NT2/D1 (cell line): Measurements from ENCODE around the gene CDK5RAP1.

Experiments used
- SUZ12 ChIP-seq: IDR thresholded peaks from 2 replicates; pipeline ENCODE4 v1.6.1; 2011; ENCODE audit not compliant: insufficient read length, insufficient read depth; ENCODE audit errors: extremely low read depth
- YY1 ChIP-seq: IDR thresholded peaks from 2 replicates; pipeline ENCODE4 v1.6.1; 2011; ENCODE audit not compliant: insufficient read length, insufficient read depth
- ZNF274 ChIP-seq: IDR thresholded peaks from 2 replicates; pipeline ENCODE4 v1.6.1; 2011; ENCODE audit warnings: mild to moderate bottlenecking, low read depth, low read length

DNA sequence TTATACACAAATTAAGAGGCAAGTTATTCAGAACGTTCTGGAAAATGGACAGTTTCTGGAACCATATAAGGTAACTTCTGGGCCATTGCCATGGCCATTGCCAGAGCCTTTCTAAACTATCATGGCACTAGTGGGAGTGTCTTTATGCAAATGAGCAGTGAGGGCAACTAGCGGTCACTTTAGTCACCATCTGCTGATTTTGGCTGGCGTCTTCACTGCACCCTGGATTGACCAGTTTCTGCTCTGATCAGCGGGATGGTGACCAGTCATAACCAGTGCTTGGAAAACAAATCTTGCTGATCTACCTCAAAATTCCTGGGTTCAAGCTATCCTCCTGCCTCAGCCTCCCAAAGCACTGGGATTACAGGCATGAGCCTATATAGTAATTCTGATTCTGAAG is 49.5 kb upstream of the CDK5RAP1 start:
- TF ChIP-seq ZNF274 (no peak), SUZ12 (no peak), YY1 (no peak)
